ENCODE data around the gene ARRB1. TPM values are rescaled to one million over a fixed set of nuclear protein-coding genes. Genes with fewer than 3 reads are reported as not detected.
"Not testable (repeated sequence)": the region's sequence is repeated elsewhere in the genome, so short reads cannot be mapped to it uniquely, and the experiment has no call there.

The ARRB1 gene
- total RNA-seq, 1 experiment from 2014 or later: 219 TPM

DNA sequence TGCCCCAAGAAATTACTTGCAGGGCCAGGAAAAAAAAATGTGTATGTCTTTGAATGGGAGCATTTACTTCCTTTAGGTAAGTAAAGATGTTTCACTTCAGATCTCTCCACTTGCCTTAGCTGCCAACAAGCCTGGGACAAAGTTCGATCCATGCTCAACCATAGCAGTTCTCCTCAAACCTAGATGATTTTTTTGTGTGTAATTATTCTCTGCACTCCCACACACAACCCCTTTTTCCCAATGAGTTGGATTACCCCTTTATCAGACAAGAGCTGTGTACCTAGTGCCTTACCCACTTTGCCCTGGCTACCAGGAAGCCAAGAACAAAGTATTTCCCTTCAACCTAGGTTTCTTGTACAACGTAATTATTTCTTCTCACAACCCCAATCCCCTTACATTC, 75.3 kb downstream of the ARRB1 start:
- Histone ChIP-seq H3K27ac (ENCODE audit: low read length) (no peak overlapping the region), H3K4me1 (ENCODE audit: control insufficient read depth, insufficient read depth, low read length) (peaks cover 12% of the 10 kb centered on the region; the same call in 1 of the 2 replicates), H3K36me3 (ENCODE audit: control insufficient read depth, insufficient read depth, low read length) (peaks cover 9% of the 10 kb centered on the region; the same call in 1 of the 2 replicates), H3K4me3 (ENCODE audit: low read depth in 2 of 2, low read length in 2 of 2) (no peak overlapping the region), H3K27me3 (ENCODE audit: control insufficient read depth, insufficient read depth, low read length) (no peaks in the 10 kb centered on the region), H3K9me3 (ENCODE audit: control insufficient read depth, insufficient read depth, low read depth, low read length) (no peaks in the 10 kb centered on the region)
- ChIA-PET POLR2A (interaction anchor here (0.6 kb wide), 1 partner anchor 28 kb away, joined by 4 read pairs; no protein-coding TSS in a partner anchor), CTCF (interaction anchor here (0.6 to 0.7 kb wide), 3 partner anchors 109 to 300 kb away, joined by 3 read pairs; no protein-coding TSS in a partner anchor)
- no peak for DNase-seq (ENCODE audit: low read depth, low spot score)
- no peak for TF ChIP-seq CTCF (IDR thresholded peaks at IDR 0.05)
- TF ChIP-seq POLR2AphosphoS5 (IDR thresholded peaks at IDR 0.05; ENCODE audit: low read depth, low read length): no peak
- TF ChIP-seq SIN3A (IDR thresholded peaks at IDR 0.05; ENCODE audit: borderline replicate concordance, insufficient read depth, low read depth, low read length): no peak
- intact Hi-C loops (cut with micrococcal nuclease; ENCODE audit: unreplicated experiment): no loop called here
- in situ Hi-C loops (cut with HindIII; ENCODE audit: low pct_unique_long_range_greater_than_20kb, low sequenced_read_pairs): no loop called here
- no TSS peak for BruUV-seq (replicated peaks)
- ATAC-seq: no peak

DNA sequence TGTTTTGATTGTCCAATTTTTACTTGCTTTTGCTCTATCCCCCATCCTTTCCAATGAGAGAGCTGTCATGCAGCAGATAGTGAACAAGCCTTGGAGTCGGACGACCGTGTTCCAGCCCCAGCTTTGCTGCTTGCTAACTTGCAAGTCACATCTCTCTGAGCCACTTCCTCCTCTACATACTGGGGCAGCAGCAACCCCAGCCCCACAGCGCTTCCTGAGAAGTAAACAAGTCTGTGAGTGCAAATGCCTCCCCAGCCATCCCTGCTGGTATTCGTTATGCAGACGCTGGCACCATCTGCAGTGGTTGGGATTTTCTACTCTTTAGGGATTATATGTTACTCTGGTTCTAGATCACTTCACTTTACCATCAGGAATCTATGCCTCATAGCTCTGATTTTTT, 75.9 kb downstream of the ARRB1 start:
- ATAC-seq: no peak
- H3K27me3 ChIP-seq (ENCODE audit: control insufficient read depth, insufficient read depth, low read length): no peaks in the 10 kb centered on the region
- BruUV-seq (replicated peaks): TSS peak; percentile 44
- peaks cover 6% of the 10 kb centered on the region; the same call in 1 of the 2 replicates for H3K4me1 ChIP-seq (ENCODE audit: control insufficient read depth, insufficient read depth, low read length)
- ChIA-PET CTCF (no interaction called here), POLR2A (no interaction called here)
- no peak overlapping the region for H3K27ac ChIP-seq (ENCODE audit: low read length)
- intact Hi-C loops (cut with micrococcal nuclease; ENCODE audit: unreplicated experiment): no loop called here
- DNase-seq (ENCODE audit: low read depth, low spot score): no peak
- H3K9me3 ChIP-seq (ENCODE audit: control insufficient read depth, insufficient read depth, low read depth, low read length): no peaks in the 10 kb centered on the region
- TF ChIP-seq POLR2AphosphoS5 (IDR thresholded peaks at IDR 0.05; ENCODE audit: low read depth, low read length) (no peak), REST (IDR thresholded peaks at IDR 0.05; ENCODE audit: insufficient read depth in 1 of 2, low read depth in 2 of 2, low read length in 1 of 2) (no peak), TCF7L2 (IDR thresholded peaks at IDR 0.05; ENCODE audit: low read depth, low read length) (no peak), CTCF (IDR thresholded peaks at IDR 0.05) (no peak)
- peaks cover 9% of the 10 kb centered on the region; the same call in 1 of the 2 replicates for H3K36me3 ChIP-seq (ENCODE audit: control insufficient read depth, insufficient read depth, low read length)
- in situ Hi-C loops (cut with HindIII; ENCODE audit: low pct_unique_long_range_greater_than_20kb, low sequenced_read_pairs): no loop called here
- H3K4me3 ChIP-seq (ENCODE audit: low read depth in 2 of 2, low read length in 2 of 2): no peak overlapping the region

DNA sequence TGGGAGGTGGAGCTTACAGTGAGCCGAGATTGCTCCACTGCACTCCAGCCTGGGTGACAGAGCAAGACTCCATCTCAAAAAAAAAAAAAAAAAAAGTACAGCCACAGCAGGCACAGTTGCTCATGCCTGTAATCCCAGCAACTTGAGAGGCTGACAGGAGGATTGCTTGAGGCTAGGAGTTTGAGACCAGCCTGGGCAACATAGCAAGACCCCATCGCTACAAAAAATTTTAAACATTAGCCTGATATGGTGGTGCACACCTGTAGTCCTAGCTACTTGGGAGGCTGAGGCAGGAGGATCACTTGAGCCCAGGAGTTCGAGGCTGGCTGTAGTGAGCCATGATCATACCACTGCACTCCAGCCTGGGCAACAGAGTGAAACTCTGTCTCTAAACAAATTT, 76.7 kb downstream of the ARRB1 start:
- CTCF ChIA-PET: interaction anchor here (0.6 to 0.7 kb wide), 3 partner anchors 13 to 109 kb away, joined by 3 to 7 read pairs (median 5); no protein-coding TSS in a partner anchor
- H3K27ac ChIP-seq (ENCODE audit: low read length); in situ Hi-C loops (cut with HindIII; ENCODE audit: low pct_unique_long_range_greater_than_20kb, low sequenced_read_pairs); H3K4me3 ChIP-seq (ENCODE audit: low read depth in 2 of 2, low read length in 2 of 2); H3K36me3 ChIP-seq (ENCODE audit: control insufficient read depth, insufficient read depth, low read length); POLR2A ChIA-PET; H3K9me3 ChIP-seq (ENCODE audit: control insufficient read depth, insufficient read depth, low read depth, low read length); ATAC-seq; DNase-seq (ENCODE audit: low read depth, low spot score); H3K4me1 ChIP-seq (ENCODE audit: control insufficient read depth, insufficient read depth, low read length); BruUV-seq (replicated peaks); intact Hi-C loops (cut with micrococcal nuclease; ENCODE audit: unreplicated experiment); H3K27me3 ChIP-seq (ENCODE audit: control insufficient read depth, insufficient read depth, low read length): not testable (repeated sequence)
